Cardiac septum (tissue), 1 donor: ENCODE measurements around the gene CDCA4. TPM values are rescaled to one million over a fixed set of nuclear protein-coding genes. Genes with fewer than 3 reads are reported as not detected.
"Not testable (repeated sequence)": the region's sequence is repeated elsewhere in the genome, so short reads cannot be mapped to it uniquely, and the experiment has no call there.

Source experiments
- DNase-seq: peaks from one replicate; pipeline ENCODE4 v3.0.0-alpha.2; 2020; ENCODE audit warnings: low spot score
- intact Hi-C: fragments of 100-400 bp; cut with DNase I; formaldehyde crosslinking; loops from one replicate; pipeline ENCODE4 v1.14.0; 2022
- long read RNA-seq: library from polyadenylated mRNA; unstranded; transcript quantifications from one replicate; pipeline ENCODE4 v2.0.0, GENCODE V29; 2021
- total RNA-seq: library from RNA; stranded (reverse); fragmentation: NEBNext Ultra II Directional; extraction: Animal tissue kit (Norgen Biotek cat#: 25700); gene quantifications from one replicate; pipeline ENCODE4 v1.2.1, GENCODE V29; 2021
- donor health status: DM: no; HTN: no; CAD: no.

CDCA4 gene
- 2.3 TPM for total RNA-seq
- long read RNA-seq, partial matches to known transcripts: 0 of 5 reads
- long read RNA-seq, other reads (novel, unspliced or antisense): 1 of 5 reads

GRCh38 chr14:105020815-105021655 is at the start of gene CDCA4:
TSS of gene CDCA4 (minus strand) at chr14:105021083. CDS start at chr14:105011929, 9,154 bp downstream.
- intact Hi-C loops: loop anchor here (2.0 kb wide), 1 partner anchor 34 kb away; no protein-coding TSS in a partner anchor
- DNase-seq: peak; percentile 99

- DNase-seq: no peak
- intact Hi-C loops: no loop called here
Measured at GRCh38 chr14:105069871-105070759, 49.2 kb upstream of the CDCA4 start.

- no peak for DNase-seq
- intact Hi-C loops: no loop called here
Measured at GRCh38 chr14:105069522-105069870, 48.6 kb upstream of the CDCA4 start.

- intact Hi-C loops: no loop called here
- DNase-seq: no peak
Measured at GRCh38 chr14:105068818-105069217, 47.9 kb upstream of the CDCA4 start.

- intact Hi-C loops: no loop called here
- DNase-seq: no peak
Measured at GRCh38 chr14:105067969-105068301, 47.1 kb upstream of the CDCA4 start.

GRCh38 chr14:105067140-105067968 is 46.5 kb upstream of the CDCA4 start:
- DNase-seq: no peak
- intact Hi-C loops: no loop called here

- no peak for DNase-seq
- intact Hi-C loops: no loop called here
Measured at GRCh38 chr14:105066240-105067071, 45.6 kb upstream of the CDCA4 start.

GRCh38 chr14:105065280-105066228 is 44.7 kb upstream of the CDCA4 start, which contains the start of gene GPR132:
TSS of gene GPR132 (minus strand) at chr14:105065430. CDS start at chr14:105055420, 10,010 bp downstream.
- DNase-seq: peak; percentile 92
- intact Hi-C loops: no loop called here

- intact Hi-C loops: no loop called here
- no peak for DNase-seq
Measured at GRCh38 chr14:105064721-105065143, 43.8 kb upstream of the CDCA4 start.

- DNase-seq: no peak
- intact Hi-C loops: no loop called here
Measured at GRCh38 chr14:105064001-105064400, 43.1 kb upstream of the CDCA4 start.

- DNase-seq: not testable (repeated sequence)
Measured at GRCh38 chr14:105063506-105063905, 42.6 kb upstream of the CDCA4 start.

GRCh38 chr14:105063056-105063455 is 42.2 kb upstream of the CDCA4 start:
- intact Hi-C loops: no loop called here
- DNase-seq: no peak

More at GRCh38 chr14:105063506-105063905, 42.6 kb upstream of the CDCA4 start:
- intact Hi-C loops: not testable (repeated sequence)

GRCh38 chr14:105062048-105062433 is 41.2 kb upstream of the CDCA4 start:
- DNase-seq: no peak
- intact Hi-C loops: no loop called here

- intact Hi-C loops: no loop called here
- no peak for DNase-seq
Measured at GRCh38 chr14:105061428-105062047, 40.7 kb upstream of the CDCA4 start.

GRCh38 chr14:105060751-105061427 is 40.0 kb upstream of the CDCA4 start:
- intact Hi-C loops: no loop called here
- peak; percentile 87 for DNase-seq

GRCh38 chr14:105059925-105060565 is 39.2 kb upstream of the CDCA4 start:
- intact Hi-C loops: no loop called here
- no peak for DNase-seq
